NCI-H187 (cell line): ENCODE data around the gene EPHB2.
A peak's percentile ranks its signal among the peaks of the same experiment; 100 is the strongest.
"Not testable (repeated sequence)": the region's sequence is repeated elsewhere in the genome, so short reads cannot be mapped to it uniquely, and the experiment has no call there.

Source experiments
- DNase-seq, 2 experiments: peaks; one replicate each; lab custom pipeline; 2025; lab: John Stamatoyannopoulos, UW

Gene EPHB2

GRCh38 chr1:22710701-22711049 lies at the start of gene EPHB2:
Gene EPHB2 (plus strand): TSS chr1:22710839. CDS start chr1:22710983, 144 bp downstream.
- DNase-seq = no peak

- DNase-seq = no peak
Measured at GRCh38 chr1:22661880-22662279, 48.8 kb upstream of the EPHB2 start.

DNA sequence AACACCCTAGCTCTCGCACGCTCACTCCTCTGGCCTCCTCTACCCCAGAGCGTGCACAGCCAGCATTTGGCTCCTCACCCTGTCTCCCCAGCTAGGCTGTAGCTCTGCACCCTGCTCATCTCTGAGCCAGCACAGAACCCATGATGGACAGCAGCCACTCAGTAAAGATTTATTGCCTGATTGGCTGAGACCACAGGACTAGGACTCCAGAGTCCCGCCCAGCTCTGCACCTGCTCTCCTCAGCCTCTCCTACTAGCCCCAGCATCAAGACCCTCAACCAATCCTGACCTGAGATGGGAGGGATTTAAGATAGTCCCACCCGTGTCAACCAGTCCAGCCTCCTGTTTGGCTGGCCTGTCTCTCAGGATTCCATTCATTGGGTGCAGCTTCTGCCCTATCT lies 48.3 kb upstream of the EPHB2 start:
- no peak for DNase-seq

DNA sequence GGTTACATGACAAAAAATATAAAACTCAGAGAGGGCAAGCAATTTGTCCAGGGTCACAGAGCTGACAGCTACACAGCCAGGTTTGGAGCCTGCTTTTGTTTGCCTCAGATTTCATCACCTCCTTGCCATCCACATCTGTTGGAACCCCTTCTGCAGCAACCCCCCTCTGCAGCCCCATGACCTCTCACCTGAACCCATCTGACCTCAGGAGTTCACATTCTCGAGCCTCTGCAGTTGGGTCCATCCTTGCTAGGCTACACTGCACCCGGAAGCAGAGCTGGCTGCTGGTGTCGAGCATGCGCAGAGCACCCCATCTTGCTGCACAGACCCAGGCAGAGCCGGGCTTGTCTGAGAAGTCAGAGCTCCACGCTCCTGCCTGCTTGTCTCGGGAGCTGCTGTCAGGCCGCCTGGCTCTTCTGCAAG lies 47.6 kb upstream of the EPHB2 start:
- DNase-seq = no peak

- DNase-seq = no peak
Measured at GRCh38 chr1:22665752-22666151, 44.9 kb upstream of the EPHB2 start.

DNA sequence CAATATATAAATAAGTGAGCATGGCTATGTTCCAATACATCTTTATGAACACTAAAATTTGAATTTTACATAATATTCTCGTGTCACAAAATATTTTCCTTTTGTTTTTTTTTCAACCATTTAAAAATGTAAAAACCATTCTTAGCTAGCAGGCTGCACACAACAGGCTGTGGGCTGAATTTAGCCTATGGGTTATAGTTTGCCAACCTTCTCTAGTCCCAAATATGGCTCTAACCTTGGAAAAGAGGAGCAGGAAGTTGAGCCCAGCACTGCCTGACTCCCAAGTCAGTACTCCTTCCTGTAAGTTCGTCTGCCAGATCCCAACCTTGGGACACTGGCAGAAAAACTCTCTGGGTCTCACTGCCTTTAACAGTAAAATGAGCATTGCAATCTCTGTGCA lies 44.2 kb upstream of the EPHB2 start:
- no peak for DNase-seq

GRCh38 chr1:22668840-22669239 lies 41.8 kb upstream of the EPHB2 start:
- not testable (repeated sequence) for DNase-seq

DNA sequence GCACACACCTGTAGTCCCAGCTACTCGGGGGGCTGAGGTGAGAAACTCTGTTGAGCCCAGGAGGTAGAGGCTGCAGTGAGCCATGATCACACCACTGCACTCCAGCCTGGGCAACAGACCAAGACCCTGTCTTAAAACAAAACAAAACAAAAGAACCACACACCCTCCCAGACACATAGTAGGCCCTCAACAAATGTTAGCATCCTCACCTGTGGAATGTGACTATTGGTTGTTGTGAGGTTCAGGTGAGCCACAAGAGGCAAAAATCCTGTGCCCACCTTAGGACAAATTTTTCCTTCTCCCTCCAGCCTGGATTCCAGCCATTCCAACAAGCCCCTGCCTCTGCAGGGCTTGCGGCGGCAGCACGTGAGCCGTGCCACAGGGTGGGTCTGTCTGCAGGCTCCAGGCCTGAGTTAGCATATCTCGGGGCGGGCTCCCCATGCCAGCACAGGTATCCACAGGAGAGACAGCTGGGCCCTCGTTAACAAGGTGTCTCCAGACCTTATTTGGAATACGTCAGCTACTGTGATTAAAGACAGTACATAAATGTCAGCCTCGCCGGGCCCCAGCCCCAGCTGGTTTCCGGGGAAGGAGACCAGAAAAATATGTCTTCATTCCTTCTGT lies 40.2 kb upstream of the EPHB2 start:
- DNase-seq = no peak

DNA sequence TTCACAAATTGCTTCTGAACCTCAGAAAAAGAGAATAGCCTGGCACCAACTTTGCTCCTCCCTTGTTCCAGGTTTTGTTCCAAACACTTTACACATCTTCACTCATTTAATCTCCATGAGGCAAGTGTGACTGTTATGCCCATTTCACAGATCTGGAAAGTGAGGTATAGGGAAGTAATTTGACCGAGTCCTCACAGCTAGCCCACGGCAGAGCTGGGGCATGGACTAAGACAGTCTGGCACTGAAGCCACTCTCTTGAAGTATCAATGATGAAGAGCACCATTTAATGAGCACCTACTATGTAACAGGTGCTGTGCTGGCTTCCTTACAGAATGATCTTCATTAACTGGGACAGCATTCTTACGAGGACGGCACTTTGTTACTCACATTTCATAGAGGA lies 38.6 kb upstream of the EPHB2 start:
- DNase-seq = no peak

- peak in 1 of 2 experiments; percentile 13 for DNase-seq
Measured at GRCh38 chr1:22673486-22674409, 36.9 kb upstream of the EPHB2 start.

GRCh38 chr1:22674410-22674749 lies 36.3 kb upstream of the EPHB2 start:
- no peak for DNase-seq

DNA sequence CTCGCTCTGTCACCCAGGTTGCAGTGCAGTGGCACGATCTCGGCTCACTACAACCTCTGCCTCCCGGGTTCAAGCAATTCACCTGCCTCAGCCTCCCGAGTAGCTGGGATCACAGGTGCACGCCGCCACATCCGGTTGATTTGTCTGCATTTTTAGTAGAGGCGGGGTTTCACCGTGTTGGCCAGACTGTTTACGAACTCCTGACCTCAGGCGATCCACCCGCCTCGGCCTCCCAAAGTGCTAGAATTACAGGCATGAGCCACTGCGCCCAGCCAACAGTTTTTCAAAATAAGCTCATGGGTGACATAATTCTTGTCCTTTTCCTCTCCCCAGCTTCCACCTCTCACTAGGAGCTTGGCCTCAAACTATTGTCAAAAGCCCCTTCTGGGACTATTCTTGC lies 34.5 kb upstream of the EPHB2 start:
- not testable (repeated sequence) for DNase-seq

GRCh38 chr1:22676916-22677583 lies 33.6 kb upstream of the EPHB2 start:
- no peak for DNase-seq

DNA sequence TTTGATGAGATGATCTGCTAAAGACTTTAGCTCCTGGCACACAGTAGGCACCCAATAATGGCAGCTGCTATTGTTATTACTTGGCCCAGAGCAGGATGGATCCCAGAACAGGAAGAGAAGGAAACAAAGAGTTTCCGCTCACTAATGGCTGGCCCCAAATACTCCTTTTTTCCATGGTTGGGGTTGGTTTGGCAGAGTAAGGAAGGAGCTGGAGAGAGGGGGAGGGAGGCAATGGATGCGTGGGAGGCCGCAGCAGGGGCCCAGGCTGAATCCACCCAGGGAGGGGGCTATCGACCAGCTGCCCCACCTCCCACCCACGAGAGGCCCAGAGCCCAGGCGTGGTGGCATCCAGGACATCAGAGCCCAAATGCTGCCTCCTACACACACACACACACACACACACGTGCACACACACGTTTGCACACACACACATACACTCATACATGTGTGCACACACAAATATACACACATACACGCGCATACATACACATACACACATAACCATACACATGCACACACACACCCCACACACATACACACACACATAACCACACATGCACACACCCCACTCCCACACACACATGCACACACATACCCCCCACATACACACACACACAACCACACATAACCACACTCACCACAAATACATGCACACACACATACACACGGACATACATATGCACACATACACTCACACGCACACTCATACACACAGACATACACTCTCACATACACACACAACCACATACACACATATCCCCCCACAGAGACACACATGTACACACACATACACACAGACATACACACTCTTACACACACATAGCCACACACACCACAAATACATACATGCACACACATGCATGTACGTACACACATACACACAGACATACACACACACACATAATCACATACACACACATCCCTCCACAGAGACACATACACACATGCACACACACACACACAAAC lies 32.4 kb upstream of the EPHB2 start:
- no peak for DNase-seq

DNA sequence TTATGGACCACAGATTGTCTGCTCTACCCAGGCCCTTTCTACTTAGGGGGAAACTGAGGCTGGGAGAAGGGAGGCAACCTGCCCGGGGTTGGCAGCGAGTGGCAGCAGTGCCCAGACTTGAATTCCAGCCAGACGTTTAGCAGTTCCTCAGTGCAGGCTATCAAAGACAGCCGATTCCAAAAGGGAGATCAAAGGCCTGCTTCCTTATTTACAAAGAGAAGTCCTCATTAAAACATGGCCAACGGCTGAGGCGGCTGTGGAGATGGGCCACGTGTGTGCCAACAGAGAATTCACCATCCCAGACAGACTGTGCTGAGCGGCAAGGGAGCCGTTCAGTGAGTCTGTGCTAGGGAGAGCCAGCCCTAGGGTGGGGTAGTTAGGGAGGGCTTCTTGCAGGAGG lies 29.9 kb upstream of the EPHB2 start:
- no peak for DNase-seq

DNA sequence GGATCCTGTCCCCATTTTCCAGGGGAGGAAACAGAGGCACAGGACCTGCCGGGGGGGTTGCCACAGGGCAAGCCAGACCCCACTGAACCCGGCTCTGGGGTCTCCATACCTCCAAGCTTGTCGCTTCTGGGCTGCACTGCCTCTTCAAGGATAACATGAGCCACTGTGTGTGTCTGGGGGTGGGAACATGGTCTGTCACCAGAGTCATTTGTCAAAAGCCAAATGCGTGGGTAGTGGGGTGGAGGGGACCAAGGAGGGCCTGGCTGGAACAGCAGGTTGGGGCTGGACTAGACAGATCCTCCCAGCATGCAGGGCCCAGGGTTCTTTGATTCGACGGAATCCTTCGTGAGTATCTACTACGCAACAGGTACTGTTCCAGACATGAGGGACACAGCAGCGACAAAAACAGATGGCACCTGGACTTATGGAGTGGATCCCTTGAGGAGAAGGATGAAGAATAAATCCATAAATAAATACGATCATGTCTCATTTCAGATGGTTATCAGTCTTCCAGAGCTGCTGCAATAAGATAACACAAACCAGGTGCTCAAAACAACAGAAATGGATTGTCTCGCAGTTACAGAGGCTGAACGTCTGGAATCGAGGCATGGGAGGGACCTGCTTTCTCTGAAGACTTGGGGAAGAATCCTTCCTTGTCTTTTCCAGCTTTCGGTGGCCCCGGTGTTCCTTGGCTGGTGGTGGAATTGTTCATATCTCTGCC lies 28.9 kb upstream of the EPHB2 start:
- no peak for DNase-seq

DNA sequence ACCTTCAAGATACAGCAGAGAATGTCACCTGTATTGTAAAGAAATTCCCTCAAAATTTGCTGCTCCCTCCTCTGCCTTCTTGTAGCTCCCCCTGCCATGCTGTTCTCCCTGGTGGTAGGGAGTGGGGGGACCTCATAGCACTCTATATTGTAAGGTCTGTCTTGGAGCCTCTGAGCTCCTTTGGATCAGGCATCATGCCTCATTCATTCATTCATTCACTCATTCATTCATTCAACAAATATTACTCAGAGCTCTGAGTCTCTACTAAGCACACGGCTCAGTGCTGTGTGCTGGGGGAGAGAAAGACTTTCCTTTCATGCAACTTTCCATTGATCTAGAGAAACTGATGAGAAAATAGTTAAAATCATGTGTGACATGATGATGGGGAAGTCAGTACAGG lies 27.1 kb upstream of the EPHB2 start:
- DNase-seq = no peak

GRCh38 chr1:22685591-22686059 lies 25.0 kb upstream of the EPHB2 start:
- DNase-seq = no peak

DNA sequence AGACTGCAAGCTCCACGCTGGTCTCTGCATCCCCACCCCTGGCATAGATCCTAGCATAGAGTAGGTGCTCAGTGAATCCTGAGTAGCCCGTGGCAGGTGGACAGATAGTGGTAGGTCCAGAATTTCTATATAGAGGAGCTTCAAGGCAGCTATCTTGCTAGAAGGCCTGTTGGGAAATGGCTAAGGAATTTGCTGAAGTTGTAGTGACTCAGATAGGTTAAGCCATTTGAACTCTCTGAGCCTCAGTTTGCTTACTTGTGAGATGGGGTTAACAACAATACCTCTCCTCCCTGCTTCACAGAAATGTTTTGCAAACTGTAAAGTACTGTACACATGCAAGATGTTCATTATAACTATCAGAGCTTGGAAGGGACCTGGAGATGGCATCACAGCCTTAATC lies 23.4 kb upstream of the EPHB2 start:
- no peak for DNase-seq

- no peak for DNase-seq
Measured at GRCh38 chr1:22688466-22688865, 22.2 kb upstream of the EPHB2 start.

DNA sequence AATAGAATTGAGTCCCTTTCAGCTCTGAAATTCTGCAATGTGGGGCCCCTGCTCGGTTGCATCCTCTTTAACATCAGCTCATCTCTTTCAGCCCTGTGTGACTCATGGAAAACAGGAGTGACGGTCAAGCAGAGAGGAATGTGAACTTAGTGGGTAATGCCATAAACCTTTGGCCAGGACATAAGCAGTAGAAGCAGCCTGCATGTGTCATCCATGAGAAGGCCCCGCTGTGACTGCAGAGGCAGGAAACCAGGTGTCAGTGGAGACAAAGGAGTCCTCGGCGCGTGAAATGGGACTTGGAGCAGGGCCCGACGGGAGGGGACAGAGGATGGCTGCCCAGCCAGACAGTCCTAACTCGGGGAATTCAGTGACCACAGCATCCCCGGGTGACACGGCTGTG lies 21.1 kb upstream of the EPHB2 start:
- DNase-seq = no peak
